GM18951 (cell line): ENCODE measurements around the gene LYRM1.
"Not testable (repeated sequence)": the region's sequence is repeated elsewhere in the genome, so short reads cannot be mapped to it uniquely, and the experiment has no call there.

Experiments used
- POLR2A ChIP-seq: IDR thresholded peaks from 4 replicates; pipeline ENCODE4 v1.6.1; 2011; ENCODE audit warnings: mild to moderate bottlenecking; ENCODE audit not compliant: insufficient read length, insufficient read depth; ENCODE audit errors: extremely low read depth
- in situ Hi-C: fragments of 300-500 bp; cut with MboI; formaldehyde crosslinking; loops from one replicate; pipeline ENCODE4 v1.12.0; 2022; ENCODE audit warnings: low sequenced_read_pairs, mixed read lengths, inconsistent platforms; ENCODE audit not compliant: unreplicated experiment

The LYRM1 gene, protein sequence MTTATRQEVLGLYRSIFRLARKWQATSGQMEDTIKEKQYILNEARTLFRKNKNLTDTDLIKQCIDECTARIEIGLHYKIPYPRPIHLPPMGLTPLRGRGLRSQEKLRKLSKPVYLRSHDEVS

GRCh38 chr16:20900299-20901067, at the start of gene LYRM1, which contains the start of gene DCUN1D3:
LYRM1 (plus strand) TSS chr16:20900771; CDS start chr16:20915556, 14,785 bp downstream.
DCUN1D3 (minus strand) TSS chr16:20900358; CDS start chr16:20862538, 37,820 bp downstream.
- in situ Hi-C loops: no loop called here
- TF ChIP-seq POLR2A: peak; percentile 82

GRCh38 chr16:20850981-20851380, 49.6 kb upstream of the LYRM1 start:
- no peak for TF ChIP-seq POLR2A
- in situ Hi-C loops: loop anchor here (5.0 kb wide), 1 partner anchor 236 kb away; no protein-coding TSS in a partner anchor

DNA sequence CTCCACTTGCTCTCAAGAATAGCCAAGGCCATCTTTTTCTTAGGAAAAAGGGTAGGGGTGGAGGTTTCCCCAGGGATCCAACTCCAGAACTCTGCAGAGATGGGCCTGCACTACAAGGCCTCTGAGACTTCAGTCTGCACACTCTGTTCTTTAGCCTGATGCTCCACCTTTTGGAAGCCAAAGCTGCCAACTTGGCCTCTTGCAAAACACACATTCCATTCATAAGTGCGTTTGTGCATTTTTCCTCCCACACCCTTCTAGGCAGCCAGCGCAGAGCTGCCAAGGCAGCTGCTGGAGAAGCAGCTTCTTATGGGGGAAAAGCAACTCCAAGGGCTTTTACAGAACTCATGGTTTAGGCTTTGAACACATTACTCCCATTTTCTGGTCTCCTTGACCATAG, 49.0 kb upstream of the LYRM1 start:
- in situ Hi-C loops: loop anchor here (5.0 kb wide), 1 partner anchor 236 kb away; no protein-coding TSS in a partner anchor
- TF ChIP-seq POLR2A: no peak

DNA sequence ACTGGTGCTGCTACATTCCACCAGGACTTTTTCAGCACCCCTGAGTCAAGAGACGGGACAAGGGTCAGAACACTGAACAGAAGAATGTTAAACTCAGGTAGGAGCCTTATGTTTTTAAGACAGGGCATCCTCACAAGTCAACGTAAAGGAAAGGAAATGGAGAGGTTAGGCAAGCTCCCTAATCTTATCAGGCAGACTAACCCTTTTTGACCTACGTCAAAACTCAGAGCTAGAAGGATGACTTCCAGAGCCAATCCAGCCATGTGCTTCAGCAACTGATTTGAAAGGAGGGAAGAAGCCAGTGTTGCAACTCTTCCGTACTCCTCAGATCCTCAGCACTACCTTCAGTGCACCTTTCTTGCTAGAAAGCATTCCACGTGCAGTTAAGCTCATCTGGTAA, 47.4 kb upstream of the LYRM1 start:
- TF ChIP-seq POLR2A: no peak
- in situ Hi-C loops: loop anchor here (5.0 kb wide), 1 partner anchor 234 kb away; no protein-coding TSS in a partner anchor

- in situ Hi-C loops: loop anchor here (5.0 kb wide), 1 partner anchor 233 kb away; no protein-coding TSS in a partner anchor
These were observed 46.5 kb upstream of the LYRM1 start for GRCh38 chr16:20853981-20854620.

GRCh38 chr16:20854963-20855362, 45.6 kb upstream of the LYRM1 start:
- in situ Hi-C loops: loop anchor here (5.0 kb wide), 1 partner anchor 232 kb away; no protein-coding TSS in a partner anchor
- no peak for TF ChIP-seq POLR2A

More at GRCh38 chr16:20853981-20854620, 46.5 kb upstream of the LYRM1 start:
- no peak for TF ChIP-seq POLR2A

- in situ Hi-C loops: no loop called here
- TF ChIP-seq POLR2A: no peak
These were observed 43.3 kb upstream of the LYRM1 start for GRCh38 chr16:20857281-20857680.

DNA sequence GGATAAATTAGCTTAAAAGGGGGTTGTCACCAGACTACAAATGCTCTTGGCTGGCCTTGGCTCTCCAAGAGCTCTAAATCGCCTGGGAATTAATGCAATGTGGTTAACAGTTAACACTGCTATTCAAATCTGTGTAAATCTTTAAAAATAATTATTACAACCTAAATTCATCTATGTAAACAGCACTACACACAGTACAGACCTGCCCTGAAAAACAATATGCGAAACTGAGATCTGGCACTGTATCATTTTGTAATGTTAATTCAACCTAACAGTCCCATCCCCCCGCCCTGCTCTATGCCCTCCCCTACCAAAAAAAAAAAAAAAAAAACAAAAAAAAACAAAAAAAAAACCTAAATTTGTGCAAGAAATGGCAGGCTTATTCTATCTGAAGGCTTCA, 41.3 kb upstream of the LYRM1 start:
- no peak for TF ChIP-seq POLR2A
- in situ Hi-C loops: no loop called here

DNA sequence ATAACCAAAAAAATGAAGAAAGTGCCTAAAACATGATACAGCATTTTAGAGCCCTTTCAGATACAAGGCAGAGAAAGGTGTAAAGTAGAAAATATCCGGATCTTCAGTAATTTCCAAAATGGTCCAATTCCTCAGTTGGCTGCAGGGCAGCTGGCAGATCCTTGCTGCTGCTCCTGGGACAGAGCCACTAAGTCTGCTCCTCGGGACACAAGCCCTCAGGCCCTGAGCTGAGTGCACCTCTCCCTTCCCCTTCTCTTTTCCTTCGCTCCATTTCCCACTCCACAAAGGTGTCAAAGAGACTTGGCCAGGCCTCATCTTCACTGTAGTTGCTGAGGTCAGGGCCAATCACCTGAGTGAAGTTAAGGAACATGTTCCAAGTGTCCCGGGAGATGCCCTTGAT, 40.9 kb upstream of the LYRM1 start:
- in situ Hi-C loops: no loop called here
- no peak for TF ChIP-seq POLR2A

GRCh38 chr16:20860361-20860760, 40.2 kb upstream of the LYRM1 start:
- in situ Hi-C loops: no loop called here
- TF ChIP-seq POLR2A: no peak

DNA sequence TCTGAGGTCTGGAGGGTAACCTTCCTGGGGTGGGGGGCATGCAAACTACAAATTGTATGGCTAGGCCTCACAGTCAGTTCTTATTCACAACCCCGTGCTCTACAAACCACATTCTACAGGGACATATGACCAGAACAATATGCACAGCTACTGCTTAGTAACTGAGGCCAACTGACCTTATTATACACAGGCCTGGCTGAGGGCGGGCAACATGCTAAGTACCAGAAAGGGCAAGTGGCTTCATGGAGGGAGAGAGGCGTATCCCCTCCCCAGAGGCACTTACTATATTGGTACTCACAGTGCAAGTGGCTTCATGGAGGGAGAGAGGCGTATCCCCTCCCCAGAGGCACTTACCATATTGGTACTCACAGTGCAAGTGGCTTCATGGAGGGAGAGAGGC, 39.6 kb upstream of the LYRM1 start:
- in situ Hi-C loops: not testable (repeated sequence)

DNA sequence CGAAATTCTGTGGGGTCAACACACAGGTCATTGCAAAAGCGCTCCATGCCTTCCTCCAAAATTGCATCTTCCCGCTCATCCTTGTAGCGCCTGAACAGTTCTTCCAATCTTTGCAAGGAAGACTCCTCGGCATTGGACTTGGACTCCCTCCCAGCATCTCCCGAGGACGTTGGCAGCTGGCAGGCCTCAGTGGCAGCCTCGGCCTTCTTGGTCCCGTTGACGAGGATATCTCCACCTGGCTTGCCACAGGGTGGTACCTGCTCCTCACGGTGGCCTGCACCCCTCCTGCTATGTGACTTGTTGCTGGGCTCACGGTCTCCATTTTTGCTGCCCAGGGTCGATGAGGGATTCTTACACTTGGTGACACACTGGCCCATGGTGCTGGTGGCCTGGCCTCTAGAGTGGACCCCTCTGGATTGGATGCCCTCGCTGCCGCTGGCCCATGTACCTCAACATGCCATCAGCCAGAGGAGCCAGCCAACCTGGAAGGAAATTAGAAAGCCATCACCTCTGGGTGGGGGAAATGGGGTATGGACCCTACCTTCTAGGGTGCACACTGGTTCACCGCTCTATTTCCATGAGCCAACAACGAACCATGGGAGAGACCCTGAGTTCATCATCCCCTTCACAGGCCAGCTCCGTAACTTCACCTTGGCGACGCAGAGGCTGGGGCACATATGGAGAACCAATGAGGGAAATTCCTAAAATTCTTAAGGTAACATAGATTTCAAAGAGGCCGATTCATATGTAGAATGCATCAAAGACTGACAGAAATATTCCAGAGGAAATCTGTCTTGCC, 38.2 kb upstream of the LYRM1 start:
- in situ Hi-C loops: no loop called here
- TF ChIP-seq POLR2A: no peak

DNA sequence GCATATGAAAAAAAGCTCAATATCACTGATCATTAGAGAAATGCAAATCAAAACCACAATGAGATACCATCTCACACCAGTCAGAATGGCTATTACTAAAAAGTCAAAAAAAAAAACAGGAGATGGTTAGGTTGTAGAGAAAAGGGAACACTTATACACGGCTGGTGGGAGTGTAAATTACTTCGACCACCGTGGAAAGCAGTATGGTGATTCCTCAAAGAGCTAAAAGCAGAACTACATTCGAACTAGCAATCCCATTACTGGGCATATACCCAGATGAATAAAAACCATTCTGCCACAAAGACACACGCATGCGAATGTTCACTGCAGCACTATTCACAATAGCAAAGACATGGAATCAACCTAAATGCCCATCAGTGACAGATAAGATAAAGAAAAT, 36.2 kb upstream of the LYRM1 start:
- in situ Hi-C loops: not testable (repeated sequence)
